HG03565 (cell line): ENCODE data around the gene CYSLTR2.

Experiments used
- ATAC-seq: cut with Tn5 transposase; IDR thresholded peaks from one replicate; pipeline ENCODE4 v1.9.1; 2021; ENCODE audit warnings: mild to moderate bottlenecking, moderate library complexity; ENCODE audit not compliant: unreplicated experiment

CYSLTR2 gene, protein sequence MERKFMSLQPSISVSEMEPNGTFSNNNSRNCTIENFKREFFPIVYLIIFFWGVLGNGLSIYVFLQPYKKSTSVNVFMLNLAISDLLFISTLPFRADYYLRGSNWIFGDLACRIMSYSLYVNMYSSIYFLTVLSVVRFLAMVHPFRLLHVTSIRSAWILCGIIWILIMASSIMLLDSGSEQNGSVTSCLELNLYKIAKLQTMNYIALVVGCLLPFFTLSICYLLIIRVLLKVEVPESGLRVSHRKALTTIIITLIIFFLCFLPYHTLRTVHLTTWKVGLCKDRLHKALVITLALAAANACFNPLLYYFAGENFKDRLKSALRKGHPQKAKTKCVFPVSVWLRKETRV

DNA sequence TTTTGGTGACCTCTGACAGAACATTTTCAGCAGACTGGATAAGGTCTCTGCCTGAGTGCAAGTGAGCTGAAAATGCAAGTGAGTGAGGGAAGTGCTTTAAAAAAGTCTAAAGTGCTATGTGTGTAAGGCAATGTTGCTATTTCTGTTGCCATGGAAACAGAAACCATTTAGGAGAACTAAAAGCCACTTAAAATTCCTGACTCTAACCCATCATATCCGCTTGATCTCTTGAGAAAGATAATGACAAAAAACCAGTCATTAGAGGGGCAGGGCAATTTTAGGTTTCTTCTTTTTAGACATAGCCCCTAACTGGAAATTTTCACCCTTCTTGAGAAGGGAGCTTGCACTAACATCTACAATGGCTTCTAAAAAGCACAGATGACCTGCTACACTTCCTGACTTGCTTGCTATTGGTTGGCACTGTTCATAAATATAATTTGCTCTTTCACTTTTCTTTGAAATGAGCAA, at the start of gene CYSLTR2:
CYSLTR2 (plus strand) TSS at position 458 of the 468 bp plus-strand sequence. CDS start 52,889 bp downstream, outside the sequence.
- ATAC-seq: peak; percentile 49

DNA sequence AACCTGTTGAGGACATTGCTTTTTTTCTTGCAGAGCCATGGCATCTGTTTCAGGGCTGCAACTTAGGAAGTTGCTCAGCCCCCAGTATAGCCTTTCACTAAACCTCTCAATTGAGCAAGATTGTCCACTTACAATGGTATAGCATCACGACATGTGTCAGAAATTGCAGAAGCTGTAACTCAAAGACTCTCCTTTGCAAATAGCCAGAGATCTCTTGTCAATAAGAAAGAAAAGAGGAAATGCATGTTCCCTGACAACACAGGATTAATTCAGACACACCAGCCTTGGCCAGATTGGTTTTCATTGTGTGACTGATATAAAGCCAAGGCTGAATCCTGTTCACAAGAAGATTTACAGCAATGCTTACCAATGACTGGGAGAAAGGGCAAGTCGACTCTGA, 38.7 kb upstream of the CYSLTR2 start:
- no peak for ATAC-seq

DNA sequence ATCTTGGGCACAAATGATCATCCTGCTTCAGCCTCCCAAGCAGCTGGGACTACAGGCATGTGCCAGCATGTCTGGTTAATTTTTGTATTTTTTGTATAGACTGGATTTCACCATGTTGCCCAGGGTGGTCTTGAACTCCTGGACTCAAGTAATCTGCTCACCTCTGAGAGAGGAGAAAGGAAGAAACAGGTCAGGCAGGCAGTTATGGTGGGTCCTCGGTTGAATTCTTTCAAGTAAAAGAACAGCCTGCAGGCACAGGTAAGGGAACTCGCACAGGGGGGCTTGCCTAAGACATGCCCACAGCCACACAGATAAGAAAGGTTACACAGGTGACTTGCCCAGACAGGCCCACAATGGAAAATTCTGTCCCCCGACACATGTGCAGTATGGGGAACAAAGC, 34.8 kb upstream of the CYSLTR2 start:
- ATAC-seq: no peak

DNA sequence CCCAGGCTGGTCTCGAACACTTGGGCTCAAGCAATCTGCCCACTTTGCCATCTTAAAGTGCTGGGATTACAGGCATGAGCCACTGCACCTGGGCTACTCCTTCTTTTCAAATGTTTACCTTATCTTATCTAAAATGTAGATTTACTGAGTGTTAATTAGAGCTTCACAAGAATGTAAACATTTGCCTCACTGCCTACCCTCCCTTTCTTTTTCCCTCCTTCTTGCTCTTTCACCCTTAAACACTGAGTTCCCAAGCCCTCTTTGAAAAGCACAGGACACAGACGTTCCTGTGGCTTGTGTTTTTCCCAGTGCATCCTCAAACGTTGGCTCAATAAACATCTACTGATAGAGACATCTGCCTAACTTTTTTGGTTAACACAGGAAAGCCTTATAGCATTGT, 32.7 kb upstream of the CYSLTR2 start:
- no peak for ATAC-seq

DNA sequence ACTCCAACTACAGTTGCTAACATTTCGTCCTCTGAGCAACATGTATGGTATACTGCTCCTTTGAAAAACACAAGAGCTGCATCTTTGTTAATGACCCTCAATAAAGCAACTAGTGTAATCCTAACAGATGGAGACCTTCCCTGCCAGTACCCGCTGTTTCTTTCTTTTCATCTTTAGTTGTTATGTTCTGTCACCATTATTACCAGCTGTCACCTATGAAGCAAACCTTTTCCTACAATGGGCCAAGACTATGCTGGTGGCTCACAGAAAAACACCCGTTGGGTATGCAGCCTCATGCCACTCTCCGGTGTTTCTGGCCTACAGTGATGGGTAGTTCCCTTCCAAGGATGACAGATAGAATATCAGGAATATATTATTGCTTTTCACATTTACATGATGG, 29.7 kb upstream of the CYSLTR2 start:
- no peak for ATAC-seq

DNA sequence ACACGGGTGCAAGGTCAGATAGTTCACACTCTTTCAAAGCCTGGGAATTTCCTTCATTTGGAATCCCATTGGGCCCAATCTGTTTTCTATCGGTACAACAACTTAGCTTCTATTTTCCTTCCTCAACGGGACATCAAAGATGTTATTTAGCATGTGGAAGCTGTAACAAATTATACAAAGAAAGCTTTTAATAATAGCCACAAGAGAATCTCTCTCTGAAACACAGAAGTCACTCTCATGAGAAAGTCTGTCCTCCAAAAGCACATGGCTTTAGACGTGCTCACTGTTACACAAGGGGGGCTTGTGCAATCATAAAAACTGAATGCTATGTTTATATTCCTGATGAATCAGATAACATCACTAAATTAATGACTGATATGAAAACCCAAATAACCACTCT, 28.9 kb upstream of the CYSLTR2 start:
- no peak for ATAC-seq

DNA sequence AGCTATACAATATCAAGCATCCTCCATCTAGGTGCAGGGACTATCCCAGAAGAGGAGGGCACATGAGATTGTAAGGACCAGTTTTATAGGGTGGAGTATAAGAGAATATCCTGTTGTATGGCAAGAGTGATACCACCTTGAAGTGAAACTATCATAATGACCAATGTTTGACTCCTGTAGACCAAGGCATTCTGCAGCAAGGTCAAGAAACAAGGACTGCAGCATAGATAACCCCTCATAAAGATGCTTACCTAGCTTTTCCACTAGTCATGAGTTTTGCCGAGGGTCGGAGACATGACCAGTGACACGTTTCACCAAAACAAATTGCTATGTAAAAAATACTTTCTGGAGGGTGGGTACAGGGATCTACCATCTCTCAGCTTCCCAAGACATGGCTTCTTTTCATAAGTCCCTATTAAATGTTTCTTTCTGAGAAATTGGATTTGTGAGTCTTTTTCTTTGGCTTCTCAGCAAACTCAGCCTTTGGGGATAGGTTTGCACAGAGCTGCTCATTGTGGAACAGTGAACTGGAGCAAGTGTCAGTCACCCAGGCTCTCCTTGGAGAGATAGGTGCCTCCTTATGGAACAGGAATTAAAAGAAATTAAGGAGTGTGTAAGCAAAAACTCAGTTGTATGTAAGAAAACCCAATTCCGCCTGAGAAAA, 28.2 kb upstream of the CYSLTR2 start:
- ATAC-seq: no peak

DNA sequence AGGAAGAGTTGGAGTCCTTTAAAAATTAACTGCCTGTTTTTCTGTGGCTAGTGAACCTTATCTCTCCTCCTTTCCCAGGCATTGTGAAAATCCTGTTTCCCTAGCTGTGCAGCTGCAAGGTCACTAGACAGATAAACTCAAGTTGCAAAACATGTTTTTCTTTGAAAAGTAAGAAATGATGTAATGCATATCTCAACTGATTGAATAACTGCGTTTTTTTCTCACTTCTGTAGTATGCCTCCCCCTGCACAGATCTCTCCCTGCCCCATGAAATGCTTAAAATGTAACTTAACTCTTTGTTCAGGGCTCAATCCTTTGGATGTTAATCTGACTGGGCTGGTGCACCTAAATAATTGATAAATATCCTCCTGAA, 27.7 kb upstream of the CYSLTR2 start:
- no peak for ATAC-seq

DNA sequence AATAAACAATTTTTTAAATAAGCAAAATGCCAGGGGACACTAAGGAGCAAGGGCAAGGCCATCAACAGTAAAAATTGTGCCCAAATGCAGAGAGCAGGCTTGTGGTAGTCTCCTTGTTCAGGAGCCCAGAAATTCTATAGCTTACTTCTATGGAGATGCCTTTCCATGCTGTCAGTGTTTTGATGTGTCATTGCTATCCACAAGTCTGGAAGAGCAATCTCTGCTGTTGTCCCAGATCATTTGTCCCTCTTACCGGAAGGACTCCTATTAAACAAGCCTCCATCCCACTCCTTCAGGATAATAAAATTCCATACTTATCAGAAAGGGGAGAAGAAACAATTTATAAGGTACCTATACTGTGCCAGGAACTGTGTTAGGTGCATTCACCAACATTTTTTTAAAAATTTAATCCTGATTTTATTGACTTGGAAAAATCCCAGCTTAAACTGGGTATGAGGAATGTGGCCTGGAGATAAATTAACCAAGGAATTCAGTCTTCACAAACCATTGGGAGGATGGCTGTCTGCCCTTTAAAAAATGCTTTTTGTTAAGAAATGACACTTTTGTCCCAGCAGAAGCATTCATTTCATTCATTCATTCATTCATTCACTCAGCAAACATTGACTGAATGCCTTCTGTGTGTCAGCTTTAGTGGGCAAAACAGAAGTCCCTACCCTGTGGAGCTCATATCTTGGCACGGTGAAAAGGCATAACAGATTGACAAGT, 26.8 kb upstream of the CYSLTR2 start:
- ATAC-seq: no peak

DNA sequence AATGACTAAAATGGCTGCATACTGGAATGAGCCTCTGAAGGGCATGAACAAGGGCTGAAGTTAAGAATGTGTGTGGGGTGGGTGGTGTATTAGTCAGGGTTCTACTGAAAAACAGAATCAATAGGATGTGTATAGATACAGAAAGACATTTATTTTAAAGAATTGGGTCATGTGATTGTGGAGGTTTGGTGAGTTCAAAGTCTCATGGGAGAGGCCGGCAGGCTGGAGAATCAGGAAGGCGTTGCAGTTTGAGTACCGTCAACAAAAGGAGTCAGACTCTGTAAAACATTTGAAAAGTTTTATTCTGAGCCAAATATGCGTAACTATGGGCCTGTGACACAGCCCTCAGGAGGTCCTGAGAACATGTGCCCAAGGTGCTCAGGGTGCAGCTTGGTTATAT, 24.5 kb upstream of the CYSLTR2 start:
- no peak for ATAC-seq

DNA sequence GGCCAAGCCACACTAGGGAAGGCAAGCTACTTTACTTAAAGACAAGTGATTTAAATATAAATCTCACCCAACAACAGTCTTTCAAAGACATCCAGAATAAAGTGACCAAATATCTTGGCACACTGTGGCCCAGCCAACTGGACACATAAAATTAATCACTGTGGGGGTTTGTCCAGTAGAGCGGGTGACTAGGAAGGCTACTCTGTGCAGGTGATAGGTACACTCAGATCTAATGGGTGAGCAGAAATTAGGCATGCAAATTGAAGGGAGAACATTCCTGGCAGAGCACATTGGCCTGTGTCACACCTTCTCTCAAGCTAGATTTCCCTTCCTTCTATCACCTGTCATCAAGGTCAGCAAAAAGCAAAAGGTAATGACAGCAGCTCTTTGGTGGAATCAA, 23.4 kb upstream of the CYSLTR2 start:
- no peak for ATAC-seq

DNA sequence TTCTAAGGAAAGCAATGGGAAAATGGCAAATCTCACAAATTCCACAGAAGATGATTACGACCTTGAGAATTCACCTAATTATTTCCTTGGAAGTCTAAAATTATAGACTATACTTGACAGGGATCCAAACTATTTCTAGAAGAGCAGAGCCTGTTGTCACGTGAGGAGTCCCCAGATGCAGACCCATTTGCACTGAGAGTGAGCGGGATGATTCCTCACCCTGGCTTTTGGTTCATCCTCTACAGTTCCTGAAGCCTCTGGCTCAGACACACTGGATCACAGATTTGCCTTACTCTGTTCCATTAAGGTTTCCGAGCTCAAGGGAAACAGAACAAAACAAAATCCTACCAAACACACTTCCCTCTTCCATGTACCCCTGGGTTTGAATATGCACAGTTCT, 23.0 kb upstream of the CYSLTR2 start:
- no peak for ATAC-seq

DNA sequence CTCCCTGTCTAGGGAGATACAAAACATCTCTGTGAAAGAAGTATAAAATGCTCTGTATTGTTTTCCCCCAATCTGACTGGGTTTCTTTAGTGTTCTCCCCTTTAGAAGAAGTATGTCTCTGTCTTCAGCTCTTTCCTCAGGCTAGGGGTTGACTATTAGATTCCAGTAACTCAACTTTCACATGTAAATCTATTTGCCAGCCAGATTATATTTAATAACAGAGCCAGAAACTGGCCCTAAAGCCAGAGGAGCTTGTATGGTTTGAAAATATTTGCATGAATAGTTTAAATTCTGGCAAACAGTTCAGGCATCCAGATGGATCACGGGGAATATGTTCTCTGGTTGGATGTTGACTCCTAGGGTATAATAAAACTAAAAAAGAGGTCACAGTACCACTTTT, 22.3 kb upstream of the CYSLTR2 start:
- ATAC-seq: no peak

DNA sequence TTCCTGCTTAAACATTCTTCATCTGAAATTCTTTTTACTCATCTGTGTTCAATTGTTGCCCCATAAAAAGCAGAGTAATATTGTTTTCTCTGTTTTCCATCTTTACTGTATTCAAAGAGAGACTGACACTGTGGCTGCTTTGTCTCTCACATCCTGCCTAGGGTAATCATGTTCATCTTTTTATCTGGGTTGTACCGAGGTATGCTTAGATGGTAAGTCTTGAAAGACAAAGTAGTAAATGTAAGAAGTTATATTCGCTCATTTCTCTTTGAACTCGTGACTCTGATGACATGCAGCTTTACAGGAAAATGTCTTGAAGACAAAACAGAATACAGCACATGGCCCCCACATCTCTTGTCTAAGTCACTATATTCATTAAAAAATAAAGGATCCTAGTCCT, 20.0 kb upstream of the CYSLTR2 start:
- no peak for ATAC-seq

DNA sequence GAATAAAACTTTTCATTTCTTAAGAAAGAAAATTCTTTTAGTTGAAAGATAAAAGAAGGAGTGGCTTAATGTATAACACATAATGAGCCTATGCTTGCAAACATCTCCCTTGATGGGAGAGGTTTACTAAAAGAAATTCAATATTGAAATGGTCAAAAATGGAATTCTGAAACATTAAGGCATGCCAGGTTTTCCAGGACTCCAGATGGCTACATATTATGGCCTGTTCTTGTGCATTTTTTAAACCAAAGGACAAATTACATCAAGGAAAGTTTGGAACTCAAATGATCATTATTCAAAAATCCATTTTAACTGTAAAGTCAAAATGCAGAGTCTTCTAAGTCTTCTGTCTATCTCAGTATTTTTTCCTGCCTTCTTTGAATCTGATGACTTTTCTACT, 19.1 kb upstream of the CYSLTR2 start:
- ATAC-seq: no peak

DNA sequence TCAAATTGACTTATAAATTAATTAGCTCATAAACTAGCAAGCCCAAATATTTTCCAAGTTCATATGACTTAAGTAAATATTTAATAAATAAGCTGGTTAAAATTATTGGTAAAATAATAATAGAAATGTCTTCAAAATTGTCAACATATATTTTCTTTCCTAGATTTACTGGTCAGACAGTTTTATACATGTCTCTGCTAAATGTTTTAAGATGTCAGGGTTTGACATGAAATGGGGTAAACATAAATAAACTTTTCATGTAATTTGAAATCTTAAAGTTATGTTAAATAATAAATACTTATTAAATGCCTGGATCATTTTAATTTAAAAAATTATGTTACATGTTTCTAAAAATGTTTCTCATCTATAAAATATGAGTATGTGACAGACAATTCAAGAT, 18.3 kb upstream of the CYSLTR2 start:
- no peak for ATAC-seq

DNA sequence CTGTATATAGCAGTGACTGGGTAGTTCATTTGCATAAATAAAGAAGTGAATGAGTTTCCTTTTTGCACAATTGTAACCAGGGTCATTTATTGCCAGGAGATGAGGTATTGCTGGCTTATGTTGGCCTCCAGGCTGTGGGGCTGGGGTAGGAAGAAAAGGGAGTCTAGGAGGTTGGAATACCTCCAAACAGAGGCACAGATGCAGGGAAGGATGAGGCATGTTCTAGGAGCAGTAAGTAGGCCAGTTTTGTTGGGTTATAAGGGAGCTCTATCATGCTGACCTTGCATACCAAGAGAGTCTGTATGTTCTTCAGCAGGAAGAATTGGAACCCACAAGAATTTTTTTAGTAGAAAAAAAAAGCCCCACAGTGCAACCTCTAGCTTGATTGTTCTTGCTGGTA, 17.2 kb upstream of the CYSLTR2 start:
- ATAC-seq: no peak

DNA sequence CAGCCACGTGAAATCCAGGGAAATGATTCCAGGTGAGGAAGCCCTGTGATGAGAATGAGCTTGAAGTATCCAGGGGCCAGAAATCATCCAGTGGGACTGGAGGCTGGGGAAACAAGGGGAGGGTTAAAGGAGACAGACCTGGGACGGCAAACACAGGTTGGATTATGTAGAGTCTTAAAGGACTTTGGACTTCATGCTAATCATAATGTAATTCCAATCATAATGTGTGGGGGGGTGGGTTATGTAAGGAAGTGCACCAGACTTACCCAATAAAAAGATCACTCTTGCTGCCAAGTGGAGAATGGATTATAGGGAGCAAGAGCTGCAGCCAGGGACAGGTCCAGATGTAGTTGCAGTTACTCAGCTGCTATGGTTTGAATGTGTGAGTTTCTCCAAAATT, 16.1 kb upstream of the CYSLTR2 start:
- no peak for ATAC-seq

DNA sequence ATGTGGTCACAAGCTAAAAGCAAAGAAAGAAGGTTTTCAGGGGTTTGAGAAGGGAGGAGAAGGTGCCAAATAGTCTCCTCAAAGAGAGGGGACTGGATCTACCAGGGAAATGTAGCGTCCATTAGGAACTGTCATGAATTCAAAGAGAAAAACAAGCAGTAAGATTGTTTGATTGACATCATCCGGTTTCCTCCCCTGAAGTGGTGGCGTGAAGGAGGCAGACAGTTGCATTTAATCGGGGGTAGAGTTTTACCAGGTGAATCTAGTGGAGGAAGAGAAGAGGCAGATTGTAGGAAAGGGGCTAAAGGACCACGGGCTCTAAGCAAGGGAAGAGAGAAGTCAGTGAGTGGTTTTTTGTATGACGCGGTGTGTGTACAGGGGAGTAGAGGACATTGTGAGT, 13.0 kb upstream of the CYSLTR2 start:
- no peak for ATAC-seq

DNA sequence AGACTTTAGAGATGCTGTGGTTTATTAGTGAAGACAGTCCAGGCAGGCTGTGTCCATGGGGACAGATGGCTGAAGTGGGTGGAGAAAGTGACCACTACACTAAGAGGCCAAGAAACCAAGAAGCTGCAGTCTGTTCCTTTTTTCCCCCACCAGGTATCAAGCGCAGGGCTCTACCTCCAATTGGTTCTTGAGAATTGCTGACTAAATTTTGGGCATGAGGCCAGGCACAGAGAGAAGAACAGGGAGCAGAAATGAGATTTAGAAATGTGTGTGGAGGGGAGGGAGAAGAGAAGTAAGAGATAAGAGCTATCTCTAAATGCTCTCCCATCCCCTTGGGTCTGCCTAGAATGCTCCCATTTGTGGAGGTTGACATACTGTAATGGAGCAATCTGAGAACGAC, 12.3 kb upstream of the CYSLTR2 start:
- no peak for ATAC-seq

DNA sequence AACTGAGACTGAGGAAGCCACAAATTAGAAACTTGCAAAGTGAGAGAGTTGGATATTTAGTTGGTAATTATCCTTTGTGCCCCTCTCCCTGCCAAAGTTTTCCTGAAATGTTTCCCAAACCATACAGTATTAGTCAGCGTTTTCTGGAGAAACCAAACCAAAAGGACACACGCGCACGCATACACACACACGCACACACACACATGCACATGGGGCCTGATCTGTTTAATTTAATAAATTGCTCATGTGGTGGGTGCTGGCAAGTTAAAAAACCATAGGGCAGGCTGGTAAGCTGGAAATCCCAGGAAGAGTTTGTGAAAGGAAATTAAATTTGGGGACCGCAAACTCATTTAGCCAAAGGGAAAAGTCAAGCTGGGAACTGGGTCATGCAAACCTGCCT, 11.7 kb upstream of the CYSLTR2 start:
- ATAC-seq: no peak

DNA sequence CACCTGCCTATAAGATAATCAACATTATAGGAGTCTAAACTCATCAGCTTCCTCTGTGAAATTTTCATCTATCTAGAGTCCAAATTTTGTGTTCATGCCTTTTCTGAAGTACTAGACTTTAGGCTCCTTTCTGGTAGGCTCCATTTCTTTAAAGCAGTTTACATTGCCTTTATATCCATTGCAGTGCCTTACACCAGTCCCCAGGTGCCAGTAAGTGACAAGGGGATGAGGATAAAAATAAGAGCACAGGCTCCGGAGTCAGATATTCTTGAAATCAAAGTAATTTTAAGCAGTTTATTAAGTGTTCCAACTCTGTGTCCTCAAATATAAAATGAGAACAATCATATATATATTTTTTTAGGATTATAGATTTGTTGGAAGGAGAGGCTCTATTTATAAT, 10.6 kb upstream of the CYSLTR2 start:
- ATAC-seq: no peak
